ENCODE measurements around the gene CEP85L.

DNA sequence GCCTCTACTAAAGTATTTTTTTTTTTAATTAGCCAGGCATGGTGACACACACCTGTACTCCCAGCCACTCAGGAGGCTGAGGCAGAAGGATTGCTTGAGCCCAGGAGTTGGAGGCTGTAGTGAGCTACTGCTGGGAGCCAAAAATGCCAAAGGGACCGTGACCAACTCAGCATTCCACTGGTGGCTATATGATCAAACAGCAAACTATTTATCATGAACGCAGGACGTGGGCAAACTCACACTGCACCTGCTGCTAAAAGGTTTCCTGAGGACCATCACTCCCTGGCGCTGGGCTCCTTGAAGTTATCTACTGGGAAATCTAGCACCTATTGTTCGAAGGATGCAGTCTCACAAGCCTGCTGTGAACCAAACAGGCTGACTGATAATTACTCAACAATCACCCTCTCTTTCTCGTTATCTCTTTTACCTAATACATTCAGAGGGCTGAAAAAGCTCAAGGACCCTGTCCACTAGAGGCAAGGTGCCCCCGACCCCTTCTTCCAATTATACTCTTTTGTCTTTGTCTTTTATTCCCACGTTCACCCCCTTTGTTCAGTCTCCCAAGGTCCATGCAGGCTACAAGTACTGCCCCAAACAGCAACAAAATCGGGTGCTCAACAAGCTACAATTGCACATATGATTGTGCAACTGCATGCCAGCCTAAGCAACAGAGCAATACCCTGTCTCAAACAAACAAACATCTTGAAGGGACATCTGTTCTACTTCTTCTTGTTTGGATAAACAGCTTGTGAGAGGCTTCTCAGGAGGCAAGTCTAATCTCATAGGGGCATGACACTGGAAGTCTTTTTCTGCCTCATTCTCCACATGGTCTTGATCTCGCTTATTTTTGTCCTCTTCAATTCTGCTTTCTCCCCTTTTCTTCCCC is 151.0 kb downstream of the CEP85L start:
- TF ChIP-seq POLR2A (IDR thresholded peaks at IDR 0.05; ENCODE audit: low read depth, low read length) (no peak), JUND (IDR thresholded peaks at IDR 0.05; ENCODE audit: low read depth, low read length) (no peak)

Measured in GM12878 (cell line).